Caco-2 (cell line): ENCODE results near the gene SDCBP2. TPM values are rescaled to one million over a fixed set of nuclear protein-coding genes. Genes with fewer than 3 reads are reported as not detected.

Experiments
- BruUV-seq: library from RNA; stranded (reverse); fragments of 400-500 nt; replicated peaks from 2 replicates; lab custom pipeline; 2021; lab: Mats Ljungman, UMichigan
- CTCF ChIA-PET: fragments of 300-600 bp; sonication (Branson Sonifier 250); formaldehyde crosslinking; loops from one replicate; lab custom pipeline; 2022; ENCODE audit warnings: antibody characterized with exemption; lab: Charles Lee
- POLR2A ChIA-PET: fragments of 300-600 bp; sonication (Branson Sonifier 250); formaldehyde crosslinking; loops from one replicate; lab custom pipeline; 2022; ENCODE audit warnings: antibody characterized with exemption; lab: Charles Lee
- DNase-seq, 2 experiments: peaks; one replicate each; pipeline versions ENCODE4 v3.0.0 to v3.0.0-alpha.2; 2020 to 2022
- H3K27me3 ChIP-seq: replicated peaks from 2 replicates; pipeline ENCODE4 v1.6.0; 2011; ENCODE audit warnings: low read length; ENCODE audit not compliant: control insufficient read depth, insufficient read depth
- H3K36me3 ChIP-seq: 2 replicates; pipeline ENCODE4 v1.5.1; 2011; ENCODE audit warnings: low read length; ENCODE audit not compliant: control insufficient read depth, insufficient read depth
- H3K4me1 ChIP-seq: fragments of 250-450 bp; sonication (Bioruptor Pico); 2 replicates; pipeline ENCODE4 v1.5.1; 2020; ENCODE audit warnings: mild to moderate bottlenecking
- H3K4me3 ChIP-seq: 2 replicates; pipeline ENCODE4 v1.5.1; 2011; ENCODE audit warnings: low read depth, mild to moderate bottlenecking, control low read depth, low read length
- H3K9me3 ChIP-seq: fragments of 250-450 bp; sonication (Bioruptor Pico); 2 replicates; pipeline ENCODE4 v1.5.1; 2020; ENCODE audit warnings: mild to moderate bottlenecking, moderate library complexity
- H3K27ac Mint-ChIP-seq: one replicate; pipeline ENCODE4 v1.8.0; 2022; ENCODE audit warnings: mixed read lengths; ENCODE audit not compliant: unreplicated experiment
- H3K27me3 Mint-ChIP-seq: one replicate; pipeline ENCODE4 v1.8.0; 2022; ENCODE audit warnings: mixed read lengths; ENCODE audit not compliant: insufficient read depth, unreplicated experiment
- H3K36me3 Mint-ChIP-seq: one replicate; pipeline ENCODE4 v1.8.0; 2022; ENCODE audit warnings: mild to moderate bottlenecking, mixed read lengths; ENCODE audit not compliant: insufficient read depth, unreplicated experiment
- H3K4me1 Mint-ChIP-seq: one replicate; pipeline ENCODE4 v1.8.0; 2022; ENCODE audit warnings: low read depth, mixed read lengths; ENCODE audit not compliant: unreplicated experiment
- H3K4me3 Mint-ChIP-seq: one replicate; pipeline ENCODE4 v1.8.0; 2022; ENCODE audit warnings: mild to moderate bottlenecking, moderate library complexity, mixed read lengths; ENCODE audit not compliant: unreplicated experiment
- H3K9me3 Mint-ChIP-seq: one replicate; pipeline ENCODE4 v1.8.0; 2022; ENCODE audit warnings: mixed read lengths; ENCODE audit not compliant: unreplicated experiment
- CTCF ChIP-seq, 2 experiments: fragments of 200-600 bp in 1 of 2; IDR thresholded peaks; 1 replicate in 1 of 2; 2 replicates in 1 of 2; pipeline versions ENCODE4 v1.5.1 to v1.8.0; 2011 to 2022; ENCODE audit warnings: antibody characterized with exemption in 1 of 2, control low read depth in 1 of 2, inconsistent platforms in 1 of 2, low read depth in 1 of 2, low read length in 1 of 2, mild to moderate bottlenecking in 1 of 2, moderate library complexity in 1 of 2; ENCODE audit not compliant: insufficient read depth in 1 of 2, severe bottlenecking in 1 of 2, unreplicated experiment in 1 of 2
- intact Hi-C: fragments of 100-400 bp; cut with micrococcal nuclease; formaldehyde crosslinking; loops from one replicate; pipeline ENCODE4 v1.10.0; 2022; ENCODE audit not compliant: unreplicated experiment
- total RNA-seq: library from RNA; stranded (reverse); gene quantifications from 2 replicates; pipeline ENCODE4 v1.2.3, GENCODE V29; 2022

SDCBP2 gene
- total RNA-seq, 1 experiment from 2014 or later: 2.0 TPM

DNA sequence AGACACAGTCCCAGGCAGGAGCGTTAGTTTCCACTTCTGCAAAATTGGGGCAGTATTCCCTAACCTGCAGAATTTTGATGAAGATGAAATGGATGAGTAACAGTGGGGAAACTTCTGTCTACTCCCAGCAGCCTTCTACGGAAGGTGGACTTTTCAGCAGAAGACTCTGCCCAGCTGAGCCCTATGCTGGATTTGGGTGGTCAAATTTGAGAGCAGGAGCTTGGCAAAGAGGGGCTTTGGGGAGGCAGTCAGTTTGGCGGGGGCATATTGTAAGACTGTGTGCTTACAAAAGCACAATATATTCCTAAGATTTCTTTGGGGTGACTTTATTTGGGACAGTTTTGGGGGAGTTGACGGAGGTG lies 5.4 kb upstream of the SDCBP2 start:
- TF ChIP-seq CTCF (IDR thresholded peaks at IDR 0.05; ENCODE audit: insufficient read depth in 1 of 2, low read depth in 1 of 2, low read length in 1 of 2, severe bottlenecking in 1 of 2, unreplicated experiment in 1 of 2): no peak
- BruUV-seq: no TSS peak
- ChIA-PET POLR2A (interaction anchor here (1.4 kb wide), 1 partner anchor 9 kb away, joined by 5 read pairs; no protein-coding TSS in a partner anchor), CTCF (interaction anchor here (0.7 to 1.4 kb wide), 2 partner anchors 9 to 73 kb away, joined by 3 read pairs; no protein-coding TSS in a partner anchor)
- intact Hi-C loops: no loop called here
- H3K4me3 ChIP-seq: no peak overlapping the region
- Mint-ChIP-seq H3K36me3 (peaks cover 27% of the 10 kb centered on the region), H3K4me3 (no peak overlapping the region), H3K9me3 (no peaks in the 10 kb centered on the region), H3K27me3 (no peaks in the 10 kb centered on the region), H3K4me1 (no peaks in the 10 kb centered on the region), H3K27ac (no peak overlapping the region)
- peaks cover 4% of the 10 kb centered on the region for H3K36me3 ChIP-seq
- no peaks in the 10 kb centered on the region for H3K27me3 ChIP-seq
- H3K9me3 ChIP-seq: no peaks in the 10 kb centered on the region
- DNase-seq: no peak
- no peaks in the 10 kb centered on the region for H3K4me1 ChIP-seq

DNA sequence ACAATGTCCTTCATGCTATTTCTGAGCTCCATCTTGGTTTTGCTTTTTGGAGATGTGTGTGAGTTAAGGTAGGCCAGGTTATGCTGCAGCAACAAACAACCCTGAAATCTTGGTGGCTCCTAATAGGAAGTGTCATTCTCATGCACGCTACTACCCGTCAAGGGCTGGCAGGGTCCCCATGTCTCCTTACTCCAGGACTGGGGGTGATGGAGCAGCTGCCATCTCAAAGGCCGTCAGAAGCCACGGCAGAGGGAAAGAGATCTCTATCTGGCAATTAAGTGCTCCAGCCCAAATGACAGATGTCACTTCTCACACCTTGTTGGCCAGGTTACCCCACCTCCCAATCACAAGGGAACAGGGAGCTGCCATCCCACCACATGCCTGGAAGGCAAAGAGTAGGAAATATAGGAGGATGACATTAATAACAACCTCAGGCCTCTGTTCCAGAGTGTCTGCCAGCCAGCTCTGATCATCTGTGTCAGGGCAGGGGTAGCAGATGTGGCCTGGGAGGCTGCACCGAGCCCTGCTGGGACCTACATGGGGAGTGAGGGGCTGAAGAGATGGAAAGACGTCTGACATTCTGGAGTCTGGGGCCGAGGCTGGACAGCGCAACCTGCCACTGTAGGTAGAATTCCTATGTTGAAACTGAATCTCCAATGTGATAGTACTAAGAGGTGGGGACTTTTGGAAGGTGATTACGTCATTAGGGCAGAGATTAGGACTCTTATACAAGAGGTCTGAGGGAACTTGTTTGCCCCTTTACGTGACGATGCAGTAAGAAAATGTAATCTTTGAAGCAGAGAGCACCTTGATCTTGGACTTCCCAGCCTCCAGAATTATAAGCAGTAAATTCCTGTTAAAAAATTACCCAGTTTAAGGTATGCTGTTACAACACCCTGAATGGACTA lies 4.8 kb upstream of the SDCBP2 start:
- Mint-ChIP-seq H3K27me3 (no peaks in the 10 kb centered on the region), H3K4me1 (no peaks in the 10 kb centered on the region), H3K36me3 (peaks cover 27% of the 10 kb centered on the region), H3K4me3 (no peak overlapping the region), H3K9me3 (no peaks in the 10 kb centered on the region), H3K27ac (no peak overlapping the region)
- H3K36me3 ChIP-seq: peaks cover 4% of the 10 kb centered on the region
- H3K9me3 ChIP-seq: no peaks in the 10 kb centered on the region
- H3K4me1 ChIP-seq: peaks cover under 1% of the 10 kb centered on the region; the same call in 1 of the 2 replicates
- DNase-seq: no peak
- intact Hi-C loops: no loop called here
- H3K27me3 ChIP-seq: no peaks in the 10 kb centered on the region
- POLR2A ChIA-PET: interaction anchor here (1.4 kb wide), 1 partner anchor 8 kb away, joined by 5 read pairs; no protein-coding TSS in a partner anchor
- BruUV-seq: no TSS peak
- CTCF ChIA-PET: interaction anchor here (1.4 kb wide), 1 partner anchor 8 kb away, joined by 3 read pairs; no protein-coding TSS in a partner anchor
- no peak overlapping the region for H3K4me3 ChIP-seq
- no peak for TF ChIP-seq CTCF (IDR thresholded peaks at IDR 0.05; ENCODE audit: insufficient read depth in 1 of 2, low read depth in 1 of 2, low read length in 1 of 2, severe bottlenecking in 1 of 2, unreplicated experiment in 1 of 2)

GRCh38 chr20:1332749-1333300 lies 3.9 kb upstream of the SDCBP2 start:
- no peaks in the 10 kb centered on the region for H3K27me3 Mint-ChIP-seq
- DNase-seq: no peak
- BruUV-seq: no TSS peak
- no peak overlapping the region for H3K27ac Mint-ChIP-seq
- H3K4me3 Mint-ChIP-seq: no peak overlapping the region
- H3K36me3 Mint-ChIP-seq: peaks cover 29% of the 10 kb centered on the region
- no peaks in the 10 kb centered on the region for H3K9me3 Mint-ChIP-seq
- H3K4me1 Mint-ChIP-seq: peaks cover 4% of the 10 kb centered on the region
- POLR2A ChIA-PET: no interaction called here
- CTCF ChIA-PET: no interaction called here
- H3K4me1 ChIP-seq: peaks cover 10% of the 10 kb centered on the region
- TF ChIP-seq CTCF (IDR thresholded peaks at IDR 0.05; ENCODE audit: insufficient read depth in 1 of 2, low read depth in 1 of 2, low read length in 1 of 2, severe bottlenecking in 1 of 2, unreplicated experiment in 1 of 2): no peak
- H3K9me3 ChIP-seq: no peaks in the 10 kb centered on the region
- H3K36me3 ChIP-seq: peaks cover 4% of the 10 kb centered on the region
- H3K4me3 ChIP-seq: no peak overlapping the region
- H3K27me3 ChIP-seq: no peaks in the 10 kb centered on the region
- intact Hi-C loops: no loop called here
